GM23248 (cell line): ENCODE measurements around the gene PLXDC2. TPM values are rescaled to one million over a fixed set of nuclear protein-coding genes. Genes with fewer than 3 reads are reported as not detected.

ENCODE experiments used
- DNase-seq: peaks from one replicate; pipeline ENCODE4 v3.0.0-alpha.2; 2015
- H2AFZ ChIP-seq: fragments of 200-600 bp; sonication (generic); 2 replicates; pipeline ENCODE4 v1.6.1; 2016; ENCODE audit warnings: antibody characterized with exemption
- H3F3A ChIP-seq: fragments of 200-600 bp; sonication (generic); 2 replicates; pipeline ENCODE4 v1.6.1; 2016; ENCODE audit warnings: mild to moderate bottlenecking, antibody characterized with exemption, mixed run types; ENCODE audit not compliant: insufficient read depth
- H3K27ac ChIP-seq: fragments of 200-600 bp; sonication (generic); 2 replicates; pipeline ENCODE4 v1.5.1; 2016; ENCODE audit warnings: mild to moderate bottlenecking
- H3K27me3 ChIP-seq: fragments of 200-600 bp; sonication (generic); replicated peaks from 2 replicates; pipeline ENCODE4 v1.6.1; 2016; ENCODE audit warnings: mild to moderate bottlenecking; ENCODE audit not compliant: insufficient read depth
- H3K36me3 ChIP-seq: fragments of 200-600 bp; sonication (generic); 2 replicates; pipeline ENCODE4 v1.6.1; 2016; ENCODE audit warnings: low read depth, mild to moderate bottlenecking
- H3K4me1 ChIP-seq: fragments of 200-600 bp; sonication (generic); 2 replicates; pipeline ENCODE4 v1.6.1; 2016; ENCODE audit warnings: mild to moderate bottlenecking; ENCODE audit not compliant: insufficient read depth
- H3K4me2 ChIP-seq: fragments of 200-600 bp; sonication (generic); one replicate; pipeline ENCODE4 v1.6.1; 2016; ENCODE audit warnings: mild to moderate bottlenecking; ENCODE audit not compliant: unreplicated experiment
- H3K4me3 ChIP-seq: fragments of 200-600 bp; sonication (generic); 2 replicates; pipeline ENCODE4 v1.5.1; 2016; ENCODE audit warnings: mild to moderate bottlenecking
- H3K79me2 ChIP-seq: fragments of 200-600 bp; sonication (generic); 2 replicates; pipeline ENCODE4 v1.6.1; 2016; ENCODE audit warnings: mild to moderate bottlenecking; ENCODE audit not compliant: insufficient read depth
- H3K9ac ChIP-seq: fragments of 200-600 bp; sonication (generic); 2 replicates; pipeline ENCODE4 v1.6.1; 2016; ENCODE audit warnings: mild to moderate bottlenecking
- H3K9me2 ChIP-seq: fragments of 200-600 bp; sonication (generic); 2 replicates; pipeline ENCODE4 v1.6.1; 2016; ENCODE audit warnings: mixed run types, mild to moderate bottlenecking, moderate library complexity; ENCODE audit not compliant: insufficient read depth
- H3K9me3 ChIP-seq: fragments of 200-600 bp; sonication (generic); one replicate; pipeline ENCODE4 v1.6.1; 2017; ENCODE audit warnings: low read depth
- H4K20me1 ChIP-seq: fragments of 200-600 bp; sonication (generic); 2 replicates; pipeline ENCODE4 v1.6.0; 2016; ENCODE audit not compliant: insufficient read depth
- EZH2 ChIP-seq: fragments of 200-600 bp; sonication (generic); IDR thresholded peaks from 2 replicates; pipeline ENCODE4 v1.6.1; 2018; ENCODE audit warnings: antibody characterized with exemption, mild to moderate bottlenecking; ENCODE audit not compliant: insufficient read depth, poor library complexity, severe bottlenecking
- EZH2phosphoT487 ChIP-seq: fragments of 200-600 bp; sonication (generic); IDR thresholded peaks from 2 replicates; pipeline ENCODE4 v1.6.1; 2018; ENCODE audit warnings: antibody characterized with exemption, moderate library complexity, mild to moderate bottlenecking, low read depth; ENCODE audit not compliant: insufficient read depth
- WGBS, 2 experiments: methylation state at CpG; one replicate each; pipeline ENCODE4 v1.1.6; 2015 to 2017; ENCODE audit warnings: low lambda C conversion rate in 2 of 2, low coverage in 1 of 2; ENCODE audit errors: missing lambda C conversion rate in 2 of 2; 5-methylcytosine and 5-hydroxymethylcytosine counted together
- in situ Hi-C: fragments of 300-500 bp; cut with MboI; formaldehyde crosslinking; loops from 2 replicates; pipeline ENCODE4 v1.15.0; 2020
- polyA plus RNA-seq: library from polyadenylated mRNA; unstranded; fragments of >200 nt; fragmentation: Nextera tagmentation; extraction: Ambion mirVana; gene quantifications from 2 replicates; pipeline ENCODE4 v1.2.1, GENCODE V29; 2016
- total RNA-seq: library from RNA; depleted of rRNA; stranded (reverse); fragments of >200 nt; shearing (Covaris generic); gene quantifications from 2 replicates; pipeline ENCODE4 v1.2.3, GENCODE V29; 2014

PLXDC2 gene
- total and polyA plus RNA-seq, 2 experiments from 2014 or later, result 0.81 to 2.3 TPM

DNA sequence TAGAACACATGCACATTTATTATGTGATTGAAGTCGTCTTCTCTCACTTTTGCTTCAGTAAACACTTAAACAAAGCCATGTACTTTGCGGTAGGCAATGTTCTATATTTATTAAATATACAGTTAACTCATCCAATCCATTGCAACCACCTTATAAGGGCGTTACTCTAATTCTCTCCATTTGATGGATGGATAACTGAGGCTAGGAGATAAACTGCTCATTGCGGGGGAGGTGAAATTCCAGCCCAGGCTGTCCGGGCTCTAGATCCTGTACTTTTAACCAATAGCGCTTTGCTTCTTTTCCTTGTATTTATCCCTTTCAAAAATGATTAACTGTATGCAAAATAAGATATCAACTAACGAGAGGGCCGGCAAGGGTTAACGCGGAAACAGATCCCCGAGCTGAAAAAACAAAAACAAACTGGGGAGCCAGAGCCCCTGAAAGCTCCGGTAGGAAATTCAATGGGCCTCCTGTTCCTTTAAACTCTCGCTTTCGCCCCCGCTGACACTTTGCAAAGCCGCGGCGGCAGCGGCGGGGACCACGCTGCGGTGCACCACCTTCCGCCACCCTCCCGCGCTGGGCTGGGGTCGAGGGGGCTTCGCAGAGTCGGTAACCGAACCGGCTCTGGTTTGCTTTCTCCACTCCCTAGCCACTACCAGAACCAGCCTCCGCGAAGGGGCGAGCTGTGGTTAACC, 1.0 kb upstream of the PLXDC2 start:
- Histone ChIP-seq H3K27ac (no peak overlapping the region), H3K27me3 (peaks cover 54% of the 10 kb centered on the region), H3F3A (no peaks in the 10 kb centered on the region), H3K4me2 (peak overlapping the region; percentile 98), H3K4me3 (peak overlapping the region; percentile 77), H3K4me1 (0 out of 2 replicates have a peak, but pooled peaks cover 5% of the 10 kb centered on the region), H3K36me3 (no peaks in the 10 kb centered on the region), H3K9me3 (no peaks in the 10 kb centered on the region), H3K79me2 (no peaks in the 10 kb centered on the region), H4K20me1 (no peaks in the 10 kb centered on the region), H2AFZ (peak overlapping the region; percentile 87), H3K9me2 (no peaks in the 10 kb centered on the region), H3K9ac (no peak overlapping the region)
- 3% methylated on average over 32 to 33 of the region's 33 CpGs for WGBS, 2 experiments
- TF ChIP-seq EZH2 (peak; percentile 38), EZH2phosphoT487 (no peak)
- DNase-seq, result peak; percentile 17
- in situ Hi-C loops, result no loop called here

DNA sequence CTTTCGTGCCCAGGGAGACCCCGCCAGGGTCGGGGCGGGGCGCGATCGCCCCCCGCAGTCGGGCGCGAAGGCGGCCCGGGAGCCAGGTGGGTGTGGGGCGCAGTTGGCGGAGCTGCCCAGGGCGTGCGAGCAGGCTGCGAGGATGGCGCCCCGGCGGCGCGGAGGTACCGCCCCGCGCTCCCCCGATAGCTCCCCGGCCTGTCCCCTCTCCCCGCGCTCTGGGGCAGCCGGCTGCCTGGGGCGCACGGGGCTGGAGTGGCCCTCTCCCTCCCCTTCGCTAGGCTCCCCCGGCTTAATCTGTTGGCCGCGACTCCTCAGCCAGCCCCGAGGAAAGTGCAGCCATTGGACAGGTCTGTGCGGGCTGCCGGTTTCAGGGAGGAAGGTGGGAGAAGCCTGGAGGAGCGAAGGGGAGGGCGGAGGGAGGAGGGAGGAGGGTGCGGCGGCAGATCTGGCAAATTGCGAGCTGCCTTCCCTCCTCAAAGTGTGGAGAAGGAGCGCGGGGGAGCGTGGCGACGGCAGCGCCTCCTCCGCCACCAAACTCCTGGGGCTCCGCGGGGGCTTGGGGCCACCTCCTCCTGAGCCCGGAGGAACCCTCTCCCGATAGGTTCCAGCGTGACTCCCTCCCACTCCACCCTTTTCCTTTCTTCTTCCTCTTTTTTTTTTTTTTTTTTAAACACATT, 361 bp upstream of the PLXDC2 start:
- in situ Hi-C loops, result no loop called here
- Histone ChIP-seq H3K4me2 (peak overlapping the region; percentile 98), H3K27ac (no peak overlapping the region), H2AFZ (peak overlapping the region; percentile 87), H4K20me1 (no peaks in the 10 kb centered on the region), H3K4me3 (peak overlapping the region; percentile 77), H3K4me1 (0 out of 2 replicates have a peak, but pooled peaks cover 5% of the 10 kb centered on the region), H3K36me3 (no peaks in the 10 kb centered on the region), H3K9me2 (no peaks in the 10 kb centered on the region), H3K9ac (0 out of 2 replicates have a peak overlapping the region, but pooled peaks have one; percentile 8), H3K79me2 (no peaks in the 10 kb centered on the region), H3K27me3 (peaks cover 54% of the 10 kb centered on the region), H3K9me3 (no peaks in the 10 kb centered on the region), H3F3A (no peaks in the 10 kb centered on the region)
- peak; percentile 37 for DNase-seq
- 1 to 3% methylated on average over 25 to 39 of the region's 57 CpGs for WGBS, 2 experiments
- TF ChIP-seq EZH2phosphoT487 (no peak), EZH2 (no peak)

- DNase-seq, result peak; percentile 10
- H3K9me2 ChIP-seq, result no peaks in the 10 kb centered on the region
- H3K9ac ChIP-seq, result no peak overlapping the region
- H3K4me1 ChIP-seq, result 0 out of 2 replicates have a peak, but pooled peaks cover 5% of the 10 kb centered on the region
- H4K20me1 ChIP-seq, result no peaks in the 10 kb centered on the region
- peak overlapping the region; percentile 98 for H3K4me2 ChIP-seq
- H3K4me3 ChIP-seq, result peak overlapping the region; percentile 77
- no peaks in the 10 kb centered on the region for H3K36me3 ChIP-seq
- H3K9me3 ChIP-seq, result no peaks in the 10 kb centered on the region
- in situ Hi-C loops, result no loop called here
- H3K27me3 ChIP-seq, result peaks cover 51% of the 10 kb centered on the region
- peak; percentile 36 for TF ChIP-seq EZH2
- TF ChIP-seq EZH2phosphoT487, result no peak
- peak overlapping the region; percentile 87 for H2AFZ ChIP-seq
- WGBS, 2 experiments, result 3 to 6% methylated on average over 20 to 27 of the region's 27 CpGs
- no peaks in the 10 kb centered on the region for H3F3A ChIP-seq
- no peak overlapping the region for H3K27ac ChIP-seq
- H3K79me2 ChIP-seq, result no peaks in the 10 kb centered on the region
These were observed 1.1 kb downstream of the PLXDC2 start for GRCh38 chr10:19817231-19817933.

GRCh38 chr10:19818876-19819275, 2.6 kb downstream of the PLXDC2 start:
- H3K9ac ChIP-seq, result no peak overlapping the region
- no peaks in the 10 kb centered on the region for H3K9me2 ChIP-seq
- 38 to 42% methylated on average over 1 of the region's 1 CpG for WGBS, 2 experiments
- no peaks in the 10 kb centered on the region for H3F3A ChIP-seq
- H3K4me3 ChIP-seq, result no peak overlapping the region
- no peak overlapping the region for H2AFZ ChIP-seq
- H3K4me1 ChIP-seq, result 0 out of 2 replicates have a peak, but pooled peaks cover 5% of the 10 kb centered on the region
- peaks cover 41% of the 10 kb centered on the region for H3K27me3 ChIP-seq
- no peaks in the 10 kb centered on the region for H3K9me3 ChIP-seq
- no peaks in the 10 kb centered on the region for H3K36me3 ChIP-seq
- in situ Hi-C loops, result no loop called here
- no peaks in the 10 kb centered on the region for H3K79me2 ChIP-seq
- no peaks in the 10 kb centered on the region for H4K20me1 ChIP-seq
- TF ChIP-seq EZH2phosphoT487 (no peak), EZH2 (no peak)
- DNase-seq, result no peak
- no peak overlapping the region for H3K27ac ChIP-seq
- H3K4me2 ChIP-seq, result no peak overlapping the region
